Trophoblast cell (in vitro differentiated cells and primary cell): ENCODE results near the gene TEX52.

Experiments
- DNase-seq, 2 donors: peaks; one replicate each; pipeline ENCODE4 v3.0.0-alpha.2; 2016
- H2AFZ ChIP-seq: 2 replicates; pipeline ENCODE4 v1.6.1; 2013; ENCODE audit warnings: low read length, moderate library complexity, mild to moderate bottlenecking; ENCODE audit not compliant: insufficient read depth, poor library complexity
- H2AK5ac ChIP-seq: 2 replicates; pipeline ENCODE4 v1.6.1; 2013; ENCODE audit warnings: mild to moderate bottlenecking, low read length
- H2BK120ac ChIP-seq: 2 replicates; pipeline ENCODE4 v1.6.1; 2013; ENCODE audit warnings: low read length, mild to moderate bottlenecking, moderate library complexity; ENCODE audit not compliant: insufficient read depth, poor library complexity
- H2BK12ac ChIP-seq: 2 replicates; pipeline ENCODE4 v1.6.1; 2013; ENCODE audit warnings: mild to moderate bottlenecking, low read length, moderate library complexity
- H2BK5ac ChIP-seq: 2 replicates; pipeline ENCODE4 v1.6.1; 2013; ENCODE audit warnings: low read length, low read depth, moderate library complexity, mild to moderate bottlenecking; ENCODE audit not compliant: poor library complexity
- H3K14ac ChIP-seq: 2 replicates; pipeline ENCODE4 v1.6.1; 2013; ENCODE audit warnings: mild to moderate bottlenecking, low read length
- H3K18ac ChIP-seq: 2 replicates; pipeline ENCODE4 v1.6.1; 2013; ENCODE audit warnings: mild to moderate bottlenecking, low read length
- H3K23ac ChIP-seq: 2 replicates; pipeline ENCODE4 v1.6.1; 2013; ENCODE audit warnings: low read length
- H3K27ac ChIP-seq: 2 replicates; pipeline ENCODE4 v1.5.1; 2013; ENCODE audit warnings: low read depth, mild to moderate bottlenecking, inconsistent platforms, low read length, moderate library complexity
- H3K27me3 ChIP-seq: 2 replicates; pipeline ENCODE4 v1.6.1; 2013; ENCODE audit warnings: inconsistent platforms, mild to moderate bottlenecking, low read length, moderate library complexity; ENCODE audit not compliant: insufficient read depth
- H3K36me3 ChIP-seq, 2 experiments: 1 replicate in 1 of 2; 2 replicates in 1 of 2; pipeline ENCODE4 v1.6.1; 2013; ENCODE audit warnings: low read length in 2 of 2, mild to moderate bottlenecking in 2 of 2, moderate library complexity in 1 of 2; ENCODE audit not compliant: insufficient read depth in 2 of 2, control insufficient read depth in 1 of 2
- H3K4ac ChIP-seq: 2 replicates; pipeline ENCODE4 v1.6.1; 2013; ENCODE audit warnings: low read depth, mild to moderate bottlenecking, low read length, moderate library complexity
- H3K4me1 ChIP-seq, 2 experiments: 1 replicate in 1 of 2; 2 replicates in 1 of 2; pipeline ENCODE4 v1.6.1; 2013; ENCODE audit warnings: low read length in 2 of 2, mild to moderate bottlenecking in 2 of 2, moderate library complexity in 1 of 2; ENCODE audit not compliant: insufficient read depth in 2 of 2, control insufficient read depth in 1 of 2
- H3K4me2 ChIP-seq: 2 replicates; pipeline ENCODE4 v1.6.1; 2013; ENCODE audit warnings: inconsistent platforms, mild to moderate bottlenecking, low read length, moderate library complexity
- H3K4me3 ChIP-seq: 2 replicates; pipeline ENCODE4 v1.5.1; 2013; ENCODE audit warnings: mild to moderate bottlenecking, low read depth, low read length, inconsistent platforms
- H3K79me1 ChIP-seq: one replicate; pipeline ENCODE4 v1.6.1; 2013; ENCODE audit warnings: low read length
- H3K79me2 ChIP-seq: 2 replicates; pipeline ENCODE4 v1.6.1; 2013; ENCODE audit warnings: low read length, mild to moderate bottlenecking; ENCODE audit not compliant: control insufficient read depth, insufficient read depth, poor library complexity
- H3K9ac ChIP-seq: 2 replicates; pipeline ENCODE4 v1.6.1; 2013; ENCODE audit warnings: mild to moderate bottlenecking, low read length
- H3K9me3 ChIP-seq: 2 replicates; pipeline ENCODE4 v1.6.1; 2013; ENCODE audit warnings: low read depth, mild to moderate bottlenecking, control low read depth, inconsistent platforms, low read length; ENCODE audit not compliant: insufficient read depth
- H4K12ac ChIP-seq: 2 replicates; pipeline ENCODE4 v1.6.1; 2013; ENCODE audit warnings: low read depth, mild to moderate bottlenecking, low read length, moderate library complexity
- H4K8ac ChIP-seq: 2 replicates; pipeline ENCODE4 v1.6.1; 2013; ENCODE audit warnings: low read depth, mild to moderate bottlenecking, low read length, moderate library complexity
- H4K91ac ChIP-seq: one replicate; pipeline ENCODE4 v1.6.1; 2013; ENCODE audit warnings: low read depth, mild to moderate bottlenecking, low read length, moderate library complexity
- WGBS: extraction: QIAGEN DNeasy Blood & Tissue Kit; methylation state at CpG from one replicate; pipeline ENCODE4 v1.1.7; 2013; ENCODE audit warnings: missing lambda C conversion rate; ENCODE audit not compliant: insufficient read length, insufficient coverage; ENCODE audit errors: extremely low coverage; 5-methylcytosine and 5-hydroxymethylcytosine counted together

The TEX52 gene

GRCh38 chr12:2844786-2845185 is 12.1 kb downstream of the TEX52 start:
- H2AFZ ChIP-seq, result no peak overlapping the region

GRCh38 chr12:2842948-2843347 is 13.9 kb downstream of the TEX52 start:
- Histone ChIP-seq H2AFZ (no peak overlapping the region), H4K12ac (no peak overlapping the region), H2BK12ac (no peak overlapping the region), H4K8ac (no peak overlapping the region), H3K79me1 (no peaks in the 10 kb centered on the region), H3K18ac (no peak overlapping the region), H3K4me1 (peaks cover 9 to 13% of the 10 kb centered on the region in 2 experiments), H3K4ac (no peak overlapping the region), H2BK120ac (no peak overlapping the region), H2BK5ac (no peak overlapping the region), H4K91ac (no peak overlapping the region), H3K79me2 (no peaks in the 10 kb centered on the region), H3K27me3 (no peaks in the 10 kb centered on the region), H3K36me3 (peaks cover 0 to 4% of the 10 kb centered on the region in 2 experiments), H3K4me3 (no peak overlapping the region), H3K27ac (no peak overlapping the region), H3K9ac (no peak overlapping the region), H3K23ac (no peak overlapping the region), H3K9me3 (no peaks in the 10 kb centered on the region), H3K4me2 (no peak overlapping the region), H3K14ac (no peak overlapping the region), H2AK5ac (no peak overlapping the region)
- WGBS, result no CpG with 5 or more reads among the region's 5 CpGs
- no peak for DNase-seq

More at GRCh38 chr12:2844786-2845185, 12.1 kb downstream of the TEX52 start:
- no peak overlapping the region for H4K12ac ChIP-seq
- H3K4me3 ChIP-seq, result no peak overlapping the region
- H2BK120ac ChIP-seq, result no peak overlapping the region
- no peak overlapping the region for H2BK5ac ChIP-seq
- H3K4ac ChIP-seq, result no peak overlapping the region
- peaks cover 0 to 4% of the 10 kb centered on the region in 2 experiments for H3K36me3 ChIP-seq
- H3K9me3 ChIP-seq, result no peaks in the 10 kb centered on the region
- peak; percentile 15 to 53 for DNase-seq
- no peak overlapping the region for H3K27ac ChIP-seq
- no peak overlapping the region for H3K4me2 ChIP-seq
- H2AK5ac ChIP-seq, result no peak overlapping the region
- no peak overlapping the region for H3K23ac ChIP-seq
- no peak overlapping the region for H4K8ac ChIP-seq
- no peak overlapping the region for H4K91ac ChIP-seq
- no peaks in the 10 kb centered on the region for H3K79me2 ChIP-seq
- no peak overlapping the region for H2BK12ac ChIP-seq
- no peaks in the 10 kb centered on the region for H3K79me1 ChIP-seq
- no peaks in the 10 kb centered on the region for H3K27me3 ChIP-seq
- no peak overlapping the region for H3K14ac ChIP-seq
- WGBS, result no CpG with 5 or more reads among the region's 9 CpGs
- no peak overlapping the region for H3K18ac ChIP-seq
- H3K4me1 ChIP-seq, result peaks cover 14 to 19% of the 10 kb centered on the region in 2 experiments
- no peak overlapping the region for H3K9ac ChIP-seq

GRCh38 chr12:2841056-2841650 is 15.7 kb downstream of the TEX52 start:
- no peak overlapping the region for H4K91ac ChIP-seq
- no peaks in the 10 kb centered on the region for H3K79me1 ChIP-seq
- peaks cover 0 to 4% of the 10 kb centered on the region in 2 experiments for H3K36me3 ChIP-seq
- no peak overlapping the region for H2BK5ac ChIP-seq
- DNase-seq, result no peak
- no peaks in the 10 kb centered on the region for H3K27me3 ChIP-seq
- H4K12ac ChIP-seq, result no peak overlapping the region
- no peak overlapping the region for H2BK120ac ChIP-seq
- H2BK12ac ChIP-seq, result no peak overlapping the region
- peaks cover 7 to 13% of the 10 kb centered on the region in 2 experiments for H3K4me1 ChIP-seq
- H3K79me2 ChIP-seq, result no peaks in the 10 kb centered on the region
- H3K9ac ChIP-seq, result no peak overlapping the region
- no peak overlapping the region for H3K4ac ChIP-seq
- no peak overlapping the region for H3K4me3 ChIP-seq
- H3K18ac ChIP-seq, result no peak overlapping the region
- H2AK5ac ChIP-seq, result no peak overlapping the region
- no peak overlapping the region for H3K14ac ChIP-seq
- WGBS, result no CpG with 5 or more reads among the region's 9 CpGs
- H2AFZ ChIP-seq, result no peak overlapping the region
- no peak overlapping the region for H3K27ac ChIP-seq
- H3K9me3 ChIP-seq, result no peaks in the 10 kb centered on the region
- no peak overlapping the region for H3K23ac ChIP-seq
- H4K8ac ChIP-seq, result no peak overlapping the region
- H3K4me2 ChIP-seq, result no peak overlapping the region

- no CpG with 5 or more reads among the region's 8 CpGs for WGBS
- Histone ChIP-seq H3K9me3 (no peaks in the 10 kb centered on the region), H3K4me3 (no peak overlapping the region), H3K79me1 (no peaks in the 10 kb centered on the region), H2BK5ac (no peak overlapping the region), H3K27ac (no peak overlapping the region), H3K79me2 (no peaks in the 10 kb centered on the region), H4K12ac (no peak overlapping the region), H3K27me3 (no peaks in the 10 kb centered on the region), H2AK5ac (no peak overlapping the region), H2AFZ (no peak overlapping the region), H3K9ac (no peak overlapping the region), H4K91ac (no peak overlapping the region), H3K4ac (no peak overlapping the region), H2BK120ac (no peak overlapping the region), H4K8ac (no peak overlapping the region), H3K18ac (no peak overlapping the region), H3K23ac (no peak overlapping the region), H3K36me3 (peaks cover 2% of the 10 kb centered on the region in 2 experiments), H3K4me2 (no peak overlapping the region), H3K4me1 (no peaks in the 10 kb centered on the region), H3K14ac (no peak overlapping the region), H2BK12ac (no peak overlapping the region)
- no peak for DNase-seq
These were observed 20.3 kb downstream of the TEX52 start for GRCh38 chr12:2836574-2836973.
